Fibroblast of gingiva (primary cell): ENCODE results near the gene DAGLB.

ENCODE experiments used
- DNase-seq: peaks from one replicate; pipeline ENCODE4 v3.0.0-alpha.2; 2011; ENCODE audit warnings: low read depth

The DAGLB gene

DNA sequence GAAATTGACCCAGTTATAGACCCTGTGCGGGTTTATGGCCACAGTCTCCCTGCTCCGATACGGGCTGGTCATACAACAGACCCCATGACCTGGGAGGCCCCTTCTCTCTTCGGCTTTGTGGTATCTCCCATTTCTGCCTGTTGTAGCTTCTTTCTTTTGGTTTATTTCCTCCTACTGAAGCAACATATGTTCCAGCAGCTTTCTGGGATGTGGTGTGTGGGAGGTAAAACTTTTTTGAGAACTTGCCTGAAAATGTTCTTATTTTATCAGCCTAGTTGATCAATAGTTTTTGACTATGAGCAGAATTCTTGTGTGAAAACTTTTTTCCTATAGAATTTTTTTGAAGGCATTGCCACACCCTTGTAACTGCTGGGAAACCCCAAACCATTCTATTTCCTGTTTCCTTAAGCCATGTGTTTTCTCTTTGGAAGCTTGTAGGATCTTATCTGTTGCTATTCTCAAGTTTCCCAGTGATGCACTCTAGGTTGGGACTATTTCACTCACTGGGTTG lies 80.0 kb downstream of the DAGLB start:
- DNase-seq: peak; percentile 65

DNA sequence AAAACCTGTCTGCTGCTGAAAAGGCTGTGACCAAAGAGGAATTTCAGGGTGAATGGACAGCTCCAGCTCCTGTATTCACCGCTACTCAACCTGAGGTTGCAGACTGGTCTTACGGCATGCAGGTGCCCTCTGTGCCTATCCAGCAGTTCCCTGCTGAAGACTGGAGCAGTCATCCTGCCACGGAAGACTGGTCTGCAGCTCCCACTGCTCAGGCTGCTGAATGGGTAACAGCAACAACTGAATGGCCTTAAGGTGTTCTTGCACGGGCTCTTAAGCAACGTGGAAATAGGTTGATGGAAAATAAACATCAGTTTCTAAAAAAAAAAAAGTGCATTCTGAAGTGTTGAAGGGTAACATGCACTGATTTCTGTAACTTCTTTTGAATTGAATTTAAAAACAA lies 82.3 kb downstream of the DAGLB start:
- DNase-seq: no peak

DNA sequence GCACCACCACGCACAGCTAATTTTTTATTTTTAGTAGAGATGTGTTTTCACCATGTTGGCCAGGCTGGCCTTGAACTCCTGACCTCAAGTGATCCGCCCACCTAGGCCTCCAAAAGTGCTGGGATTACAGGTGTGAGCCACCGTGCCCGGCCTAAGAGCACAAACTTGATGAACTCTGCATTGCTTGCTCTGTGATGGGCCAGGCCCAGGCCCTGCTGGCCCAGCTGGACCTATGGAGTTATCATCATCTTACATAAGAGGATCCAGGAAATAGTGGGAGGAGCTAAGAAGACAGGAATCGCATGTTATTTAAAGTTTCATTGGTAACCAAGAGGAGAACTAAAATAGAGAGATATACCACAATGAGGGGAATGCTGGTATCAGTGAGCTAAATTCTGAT lies 86.9 kb downstream of the DAGLB start:
- no peak for DNase-seq

GRCh38 chr7:6359734-6360133 lies 88.0 kb downstream of the DAGLB start:
- no peak for DNase-seq
